NB4 (cell line): ENCODE measurements around the gene ZCCHC2.

Experiments used
- DNase-seq: peaks from one replicate; pipeline ENCODE4 v3.0.0; 2010; ENCODE audit warnings: low read depth
- H3K4me3 ChIP-seq: one replicate; pipeline ENCODE4 v1.5.1; 2011; ENCODE audit warnings: mild to moderate bottlenecking, low read depth, low read length, moderate library complexity
- CTCF ChIP-seq: IDR thresholded peaks from one replicate; pipeline ENCODE4 v1.5.1; 2012; ENCODE audit warnings: low read depth, low read length
- MYC ChIP-seq: IDR thresholded peaks from 2 replicates; pipeline ENCODE4 v1.6.1; 2011; ENCODE audit warnings: low read depth, low read length
- POLR2A ChIP-seq: IDR thresholded peaks from 2 replicates; pipeline ENCODE4 v1.6.1; 2011; ENCODE audit warnings: mild to moderate bottlenecking; ENCODE audit not compliant: insufficient read length; ENCODE audit errors: extremely low read depth
- TF ChIP-seq, protein P1 (sequence below): IDR thresholded peaks from 2 replicates; pipeline ENCODE4 v1.6.1; 2011; ENCODE audit warnings: low read depth, low read length

ZCCHC2 gene

DNA sequence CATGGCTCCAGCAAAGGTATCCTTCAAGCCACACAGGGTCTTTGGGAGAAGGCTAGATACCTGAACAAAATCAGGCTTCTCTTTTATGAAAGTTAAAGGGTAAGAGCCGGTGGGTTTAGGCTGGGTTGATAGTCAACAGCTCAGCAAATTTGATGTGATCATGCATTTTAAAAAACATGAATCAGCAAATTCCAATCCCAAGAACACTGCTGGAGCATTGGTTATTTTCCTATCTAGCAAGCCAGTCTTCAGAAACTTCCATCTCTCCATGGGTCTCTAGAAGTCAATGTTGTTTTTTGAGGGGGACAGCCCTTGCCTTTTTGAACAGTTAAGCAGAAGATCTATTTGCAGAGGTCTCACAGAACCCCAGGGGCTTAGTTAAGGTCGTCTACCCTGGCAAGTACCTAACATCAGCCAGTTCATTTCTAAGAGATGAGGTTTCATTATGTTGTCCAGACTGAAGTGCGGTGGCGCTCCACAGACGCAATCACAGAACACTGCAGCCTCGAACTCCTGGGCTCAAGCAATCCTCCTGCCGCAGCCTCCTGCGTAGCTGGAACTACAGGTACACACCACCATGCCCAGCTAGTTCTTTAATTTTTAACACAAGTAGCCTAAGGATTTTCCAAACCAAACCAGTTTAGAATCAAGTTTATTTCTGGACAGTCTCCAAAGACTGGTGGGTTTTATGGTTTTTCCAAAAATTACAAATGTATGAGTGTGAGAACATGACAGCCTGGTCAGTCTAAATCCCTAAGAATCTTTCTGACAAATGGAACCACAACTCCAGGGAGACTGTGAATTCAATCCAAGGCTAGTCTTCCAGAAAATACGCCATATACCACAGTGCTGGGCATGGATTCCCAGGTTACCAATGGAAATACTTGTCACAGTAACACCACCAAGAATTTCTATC lies 4.1 kb upstream of the ZCCHC2 start:
- no peak for DNase-seq
- TF ChIP-seq, protein P1, sequence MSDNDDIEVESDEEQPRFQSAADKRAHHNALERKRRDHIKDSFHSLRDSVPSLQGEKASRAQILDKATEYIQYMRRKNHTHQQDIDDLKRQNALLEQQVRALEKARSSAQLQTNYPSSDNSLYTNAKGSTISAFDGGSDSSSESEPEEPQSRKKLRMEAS = no peak
- TF ChIP-seq POLR2A (no peak), MYC (no peak), CTCF (no peak)
- H3K4me3 ChIP-seq = no peak overlapping the region

DNA sequence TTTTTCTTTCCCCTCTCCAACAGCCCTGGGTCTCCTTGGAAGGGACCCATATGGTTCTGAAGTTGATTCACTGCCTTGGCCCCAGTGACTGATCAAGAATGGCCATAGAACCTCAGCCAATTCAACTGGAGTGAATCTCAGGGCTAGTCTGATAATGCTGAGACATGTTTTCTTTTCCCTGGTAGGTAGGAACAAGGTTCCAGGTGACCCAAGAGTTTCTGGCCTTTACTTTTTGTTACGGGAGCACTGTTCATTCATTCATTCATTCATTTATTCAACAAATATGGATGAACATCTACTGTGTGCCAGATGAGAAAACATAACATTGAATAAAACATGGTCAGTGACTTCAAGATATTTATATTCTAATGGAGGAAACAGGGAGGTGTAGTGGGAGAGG lies 3.1 kb upstream of the ZCCHC2 start:
- DNase-seq = no peak
- H3K4me3 ChIP-seq = no peak overlapping the region
- TF ChIP-seq MYC = no peak
- TF ChIP-seq, protein P1 = no peak
- no peak for TF ChIP-seq CTCF
- TF ChIP-seq POLR2A = no peak

GRCh38 chr18:62521082-62521481 lies 1.7 kb upstream of the ZCCHC2 start:
- DNase-seq = no peak

GRCh38 chr18:62521593-62521992 lies 1.2 kb upstream of the ZCCHC2 start:
- TF ChIP-seq, protein P1 = no peak
- TF ChIP-seq POLR2A (no peak), CTCF (no peak), MYC (no peak)
- H3K4me3 ChIP-seq = peak overlapping the region; percentile 73
- peak; percentile 70 for DNase-seq

More at GRCh38 chr18:62521082-62521481, 1.7 kb upstream of the ZCCHC2 start:
- H3K4me3 ChIP-seq = no peak overlapping the region
- no peak for TF ChIP-seq POLR2A
- TF ChIP-seq, protein P1 = no peak

- H3K4me3 ChIP-seq = peak overlapping the region; percentile 73
- TF ChIP-seq CTCF (no peak), POLR2A (no peak), MYC (no peak)
- TF ChIP-seq, protein P1 = no peak
- no peak for DNase-seq
These were observed 684 bp upstream of the ZCCHC2 start for GRCh38 chr18:62522178-62522503.

- no peak for TF ChIP-seq CTCF
- TF ChIP-seq MYC = no peak
- TF ChIP-seq, protein P1 = no peak
- TF ChIP-seq POLR2A = peak; percentile 2
- no peak for DNase-seq
- H3K4me3 ChIP-seq = no peak overlapping the region
These were observed 397 bp downstream of the ZCCHC2 start for GRCh38 chr18:62523255-62523588.
